ENCODE data around the gene F2RL1. TPM values are rescaled to one million over a fixed set of nuclear protein-coding genes. Genes with fewer than 3 reads are reported as not detected.
A peak's percentile ranks its signal among the peaks of the same experiment; 100 is the strongest.
"Not testable (repeated sequence)": the region's sequence is repeated elsewhere in the genome, so short reads cannot be mapped to it uniquely, and the experiment has no call there.

The F2RL1 gene, protein sequence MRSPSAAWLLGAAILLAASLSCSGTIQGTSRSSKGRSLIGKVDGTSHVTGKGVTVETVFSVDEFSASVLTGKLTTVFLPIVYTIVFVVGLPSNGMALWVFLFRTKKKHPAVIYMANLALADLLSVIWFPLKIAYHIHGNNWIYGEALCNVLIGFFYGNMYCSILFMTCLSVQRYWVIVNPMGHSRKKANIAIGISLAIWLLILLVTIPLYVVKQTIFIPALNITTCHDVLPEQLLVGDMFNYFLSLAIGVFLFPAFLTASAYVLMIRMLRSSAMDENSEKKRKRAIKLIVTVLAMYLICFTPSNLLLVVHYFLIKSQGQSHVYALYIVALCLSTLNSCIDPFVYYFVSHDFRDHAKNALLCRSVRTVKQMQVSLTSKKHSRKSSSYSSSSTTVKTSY
- under 1 TPM in 4 of 6 donors, not detected in 2; 0.13 to 0.42 (median 0.20) TPM for polyA plus RNA-seq (ENCODE audit: low read depth in 6 of 6)

DNA sequence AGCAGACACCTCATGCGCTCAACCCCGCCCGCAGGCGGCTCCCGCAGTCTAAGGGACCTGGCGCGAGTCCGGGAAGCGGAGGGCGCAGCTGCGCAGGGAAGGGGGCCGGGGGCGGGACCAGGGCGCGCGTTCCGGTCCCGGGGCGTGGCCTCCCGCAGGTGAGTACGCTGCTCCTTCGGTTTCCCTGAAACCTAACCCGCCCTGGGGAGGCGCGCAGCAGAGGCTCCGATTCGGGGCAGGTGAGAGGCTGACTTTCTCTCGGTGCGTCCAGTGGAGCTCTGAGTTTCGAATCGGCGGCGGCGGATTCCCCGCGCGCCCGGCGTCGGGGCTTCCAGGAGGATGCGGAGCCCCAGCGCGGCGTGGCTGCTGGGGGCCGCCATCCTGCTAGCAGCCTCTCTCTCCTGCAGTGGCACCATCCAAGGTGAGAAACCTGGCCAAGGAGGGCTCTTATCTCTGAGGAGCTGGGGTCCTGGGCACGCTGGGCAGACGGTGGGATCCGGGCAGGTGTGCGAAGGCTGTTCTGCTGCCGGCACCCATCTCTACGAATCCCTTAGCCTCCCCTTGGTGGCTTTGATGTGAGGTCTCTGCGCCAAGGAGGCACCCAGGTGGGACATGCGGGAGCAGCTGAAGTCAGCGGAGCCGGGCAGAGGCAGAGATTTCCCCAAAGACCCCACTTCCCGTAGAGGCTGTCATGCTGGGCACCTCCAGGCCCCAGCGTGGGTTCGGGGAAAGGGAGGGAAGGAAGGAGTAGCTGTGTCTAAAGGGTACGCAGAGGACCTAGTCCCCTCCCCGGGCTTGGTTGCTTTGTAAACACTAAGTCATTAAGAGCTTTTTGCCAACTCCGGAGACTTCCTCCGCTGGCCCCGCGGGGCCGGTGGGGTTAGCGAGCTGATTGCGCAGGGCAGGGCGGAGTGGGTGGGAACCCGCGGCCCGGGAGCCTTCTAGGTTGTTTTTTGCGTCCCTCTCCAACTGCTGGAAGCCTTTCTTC lies at the start of gene F2RL1:
TSS of gene F2RL1 (plus strand) at position 187 of the 988 bp plus-strand sequence. CDS start at position 340, 153 bp downstream.
- Mint-ChIP-seq H3K4me3 (peak within 1 kb of the TSS; percentile 65 to 91 (median 84)), H3K9me3 (peaks cover 0 to 2% (median 0%) of the 10 kb centered on the region in 7 donors), H3K36me3 (no peaks in the 10 kb centered on the region), H3K4me1 (peaks cover 9 to 20% (median 15%) of the 10 kb centered on the region in 3 donors), H3K27ac (peak within 1 kb of the TSS in 3 of 6 donors; percentile 1 to 69 (median 26)), H3K27me3 (peaks cover 44 to 60% (median 47%) of the 10 kb centered on the region in 3 donors)
- ATAC-seq (ENCODE audit: low read depth in 2 of 2) (peak; percentile 32 to 54), DNase-seq (peak; percentile 5)

GRCh38 chr5:76771041-76771440 lies 47.8 kb upstream of the F2RL1 start:
- H3K27me3 Mint-ChIP-seq; H3K36me3 Mint-ChIP-seq; H3K27ac Mint-ChIP-seq; H3K4me1 Mint-ChIP-seq; H3K9me3 Mint-ChIP-seq; ATAC-seq (ENCODE audit: low read depth in 2 of 2); DNase-seq: not testable (repeated sequence)
- peak overlapping the region in 1 of 8 donors; percentile 70 for H3K4me3 Mint-ChIP-seq

DNA sequence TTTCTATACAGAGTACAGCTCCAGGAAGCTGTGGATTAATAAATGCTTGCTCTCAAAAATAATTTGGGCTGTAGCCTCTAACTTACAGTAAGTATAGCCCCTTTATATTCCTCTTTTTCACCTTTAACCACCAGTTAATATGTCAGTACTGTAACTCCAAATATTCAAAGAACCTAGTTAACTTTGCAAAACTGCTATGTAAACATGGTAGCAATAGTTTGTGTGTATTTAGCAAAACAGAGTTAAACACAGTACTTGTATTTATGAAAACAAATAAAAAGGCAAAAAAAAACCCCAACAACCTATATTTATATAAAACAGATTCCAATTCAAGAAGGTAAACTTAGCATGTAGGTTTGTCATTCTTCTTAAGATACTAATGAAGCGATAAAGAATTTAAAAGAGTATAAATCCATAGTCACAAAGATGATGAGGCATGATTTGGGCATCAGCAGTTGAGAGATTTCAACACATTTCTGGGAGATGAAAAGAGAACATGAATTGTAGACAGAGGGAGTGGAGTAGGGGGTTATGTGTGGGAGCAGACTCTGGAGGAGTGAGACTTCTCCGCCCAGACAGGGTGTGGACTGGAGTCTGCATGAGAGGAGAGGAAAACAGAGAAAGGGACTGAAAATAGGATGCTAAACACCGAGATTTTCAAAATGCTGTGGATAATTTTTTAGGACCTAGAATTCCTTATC lies 47.0 kb upstream of the F2RL1 start:
- no peaks in the 10 kb centered on the region for H3K9me3 Mint-ChIP-seq
- H3K27me3 Mint-ChIP-seq: no peaks in the 10 kb centered on the region
- H3K36me3 Mint-ChIP-seq: no peaks in the 10 kb centered on the region
- H3K4me3 Mint-ChIP-seq: no peak overlapping the region
- DNase-seq (no peak), ATAC-seq (ENCODE audit: low read depth in 2 of 2) (no peak)
- peaks cover 0 to 3% (median 0%) of the 10 kb centered on the region in 3 donors for H3K4me1 Mint-ChIP-seq
- no peak overlapping the region for H3K27ac Mint-ChIP-seq

GRCh38 chr5:76775921-76776320 lies 42.9 kb upstream of the F2RL1 start:
- Mint-ChIP-seq H3K9me3 (peaks cover 0 to 5% (median 0%) of the 10 kb centered on the region in 7 donors), H3K27me3 (no peaks in the 10 kb centered on the region), H3K4me3 (no peak overlapping the region), H3K27ac (peak overlapping the region in 1 of 6 donors; percentile 82), H3K4me1 (peaks cover 4 to 17% (median 12%) of the 10 kb centered on the region in 3 donors), H3K36me3 (no peaks in the 10 kb centered on the region)
- DNase-seq (no peak), ATAC-seq (ENCODE audit: low read depth in 2 of 2) (no peak)

GRCh38 chr5:76776391-76776790 lies 42.4 kb upstream of the F2RL1 start:
- no peak for DNase-seq
- Mint-ChIP-seq H3K27ac (no peak overlapping the region), H3K9me3 (peaks cover 0 to 5% (median 0%) of the 10 kb centered on the region in 7 donors), H3K4me3 (no peak overlapping the region), H3K27me3 (no peaks in the 10 kb centered on the region), H3K36me3 (no peaks in the 10 kb centered on the region), H3K4me1 (peaks cover 4 to 17% (median 12%) of the 10 kb centered on the region in 3 donors)
- no peak for ATAC-seq (ENCODE audit: low read depth in 2 of 2)

- DNase-seq; ATAC-seq (ENCODE audit: low read depth in 2 of 2); H3K9me3 Mint-ChIP-seq; H3K27me3 Mint-ChIP-seq; H3K4me3 Mint-ChIP-seq; H3K36me3 Mint-ChIP-seq: not testable (repeated sequence)
- peaks cover 4 to 14% (median 12%) of the 10 kb centered on the region in 3 donors for H3K4me1 Mint-ChIP-seq
- H3K27ac Mint-ChIP-seq: peak overlapping the region in 1 of 6 donors; percentile 20
Measured at GRCh38 chr5:76780616-76781015, 38.2 kb upstream of the F2RL1 start.

DNA sequence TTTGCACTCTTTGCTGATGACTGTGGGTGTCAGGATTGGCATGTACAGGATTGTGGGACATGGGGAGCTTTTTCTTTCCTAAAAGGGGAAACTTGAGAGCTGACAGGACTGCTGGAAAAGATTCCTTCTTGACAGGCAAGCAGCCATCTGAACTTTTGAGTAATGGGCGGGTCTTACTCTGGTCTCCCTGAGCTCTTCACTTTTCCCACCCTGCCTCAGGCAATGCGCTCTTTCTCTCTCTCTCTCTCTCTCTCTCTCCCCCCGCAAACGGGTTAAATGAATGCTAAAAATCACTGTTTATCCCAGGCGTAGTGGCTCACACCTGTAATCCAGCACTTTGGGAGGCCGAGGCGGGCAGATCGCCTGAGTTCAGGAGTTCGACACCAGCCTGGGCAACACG lies 37.1 kb upstream of the F2RL1 start:
- Mint-ChIP-seq H3K36me3 (no peaks in the 10 kb centered on the region), H3K4me3 (no peak overlapping the region), H3K27ac (peak overlapping the region in 1 of 6 donors; percentile 67), H3K4me1 (peaks cover 4 to 14% (median 12%) of the 10 kb centered on the region in 3 donors), H3K27me3 (no peaks in the 10 kb centered on the region), H3K9me3 (peaks cover 0 to 5% (median 0%) of the 10 kb centered on the region in 7 donors)
- no peak for DNase-seq
- no peak for ATAC-seq (ENCODE audit: low read depth in 2 of 2)

- Mint-ChIP-seq H3K9me3 (peaks cover 0 to 5% (median 0%) of the 10 kb centered on the region in 7 donors), H3K36me3 (no peaks in the 10 kb centered on the region), H3K4me3 (no peak overlapping the region), H3K27ac (peak overlapping the region in 1 of 6 donors; percentile 14), H3K27me3 (no peaks in the 10 kb centered on the region), H3K4me1 (peaks cover 4 to 14% (median 12%) of the 10 kb centered on the region in 3 donors)
- no peak for DNase-seq
- no peak for ATAC-seq (ENCODE audit: low read depth in 2 of 2)
Measured at GRCh38 chr5:76782444-76782843, 36.4 kb upstream of the F2RL1 start.

GRCh38 chr5:76787237-76787636 lies 31.6 kb upstream of the F2RL1 start:
- Mint-ChIP-seq H3K27ac (no peak overlapping the region), H3K9me3 (peaks cover 0 to 2% (median 0%) of the 10 kb centered on the region in 7 donors), H3K4me1 (no peaks in the 10 kb centered on the region), H3K36me3 (no peaks in the 10 kb centered on the region), H3K4me3 (no peak overlapping the region), H3K27me3 (peaks cover 0 to 4% (median 0%) of the 10 kb centered on the region in 3 donors)
- DNase-seq: no peak
- no peak for ATAC-seq (ENCODE audit: low read depth in 2 of 2)

DNA sequence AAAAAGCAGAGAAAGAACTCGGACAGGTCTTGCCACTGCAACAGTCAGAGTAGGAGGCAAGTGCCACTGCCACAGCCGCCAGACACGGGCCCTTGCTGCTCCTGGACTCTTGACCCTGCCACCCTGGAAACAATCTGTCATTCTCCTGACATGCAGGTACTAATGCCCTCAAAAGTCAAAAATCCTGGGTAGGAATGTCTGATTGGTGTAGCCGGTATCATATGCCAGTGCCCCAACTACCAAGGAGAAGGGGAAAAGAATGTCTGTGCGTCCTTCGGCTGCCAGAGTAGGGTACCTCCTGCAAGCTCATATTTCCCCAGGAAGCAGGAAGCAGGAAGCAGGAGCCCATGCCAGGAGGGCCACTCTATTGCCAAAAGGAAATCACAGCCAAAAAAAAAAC lies 30.5 kb upstream of the F2RL1 start:
- Mint-ChIP-seq H3K36me3 (no peaks in the 10 kb centered on the region), H3K27ac (peak overlapping the region in 1 of 6 donors; percentile 21), H3K4me3 (no peak overlapping the region), H3K9me3 (peaks cover 0 to 2% (median 0%) of the 10 kb centered on the region in 7 donors), H3K27me3 (peaks cover 0 to 4% (median 0%) of the 10 kb centered on the region in 3 donors), H3K4me1 (no peaks in the 10 kb centered on the region)
- DNase-seq (no peak), ATAC-seq (ENCODE audit: low read depth in 2 of 2) (no peak)

DNA sequence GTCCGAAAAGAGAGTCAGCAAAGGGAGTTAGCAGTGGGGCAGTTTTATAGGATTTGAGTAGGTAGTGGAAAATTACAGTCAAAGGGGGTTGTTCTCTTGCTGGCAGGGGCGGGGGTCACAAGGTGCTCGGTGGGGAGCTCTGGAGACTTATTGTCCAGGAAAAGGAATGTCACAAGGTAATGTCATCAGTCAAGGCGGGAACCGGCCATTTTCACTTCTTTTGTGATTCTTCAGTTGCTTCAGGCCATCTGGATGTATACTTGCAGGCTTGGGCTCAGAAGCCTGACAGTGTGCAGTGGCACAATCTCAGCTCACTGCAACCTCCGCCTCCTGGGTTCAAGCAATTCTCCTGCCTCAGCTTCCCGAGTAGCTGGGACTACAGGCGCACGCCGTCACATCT lies 29.6 kb upstream of the F2RL1 start:
- H3K27ac Mint-ChIP-seq: peak overlapping the region in 1 of 6 donors; percentile 80
- H3K4me1 Mint-ChIP-seq; H3K9me3 Mint-ChIP-seq; H3K36me3 Mint-ChIP-seq; H3K27me3 Mint-ChIP-seq; DNase-seq; H3K4me3 Mint-ChIP-seq; ATAC-seq (ENCODE audit: low read depth in 2 of 2): not testable (repeated sequence)

GRCh38 chr5:76789991-76790581 lies 28.7 kb upstream of the F2RL1 start:
- H3K4me1 Mint-ChIP-seq: no peaks in the 10 kb centered on the region
- no peak overlapping the region for H3K4me3 Mint-ChIP-seq
- H3K27ac Mint-ChIP-seq: peak overlapping the region in 1 of 6 donors; percentile 16
- peaks cover 0 to 4% (median 0%) of the 10 kb centered on the region in 3 donors for H3K27me3 Mint-ChIP-seq
- ATAC-seq (ENCODE audit: low read depth in 2 of 2) (no peak), DNase-seq (no peak)
- H3K9me3 Mint-ChIP-seq: peaks cover 0 to 2% (median 0%) of the 10 kb centered on the region in 7 donors
- H3K36me3 Mint-ChIP-seq: no peaks in the 10 kb centered on the region

Measured in naive B cell (primary cell).